SU-DHL-6 (cell line): Measurements from ENCODE around the gene ETFBKMT.

Experiments used
- H2AFZ ChIP-seq: fragments of 200-600 bp; sonication (generic); 2 replicates; pipeline ENCODE4 v1.6.1; 2014; ENCODE audit warnings: low read depth, mild to moderate bottlenecking, moderate library complexity, mixed read lengths, antibody characterized with exemption, low read length; ENCODE audit not compliant: severe bottlenecking
- H3F3A ChIP-seq: fragments of 200-600 bp; shearing (Covaris generic); 2 replicates; pipeline ENCODE4 v1.6.0; 2016; ENCODE audit warnings: antibody characterized with exemption, mild to moderate bottlenecking; ENCODE audit not compliant: insufficient read depth
- H3K27ac ChIP-seq: fragments of 200-600 bp; sonication (generic); 2 replicates; pipeline ENCODE4 v1.5.1; 2016; ENCODE audit warnings: low read depth, mild to moderate bottlenecking, low read length, moderate library complexity, mixed read lengths
- H3K27me3 ChIP-seq: fragments of 200-600 bp; sonication (generic), shearing (Covaris generic); 2 replicates; pipeline ENCODE4 v1.6.0; 2014; ENCODE audit warnings: mild to moderate bottlenecking, low read length
- H3K36me3 ChIP-seq: fragments of 200-600 bp; sonication (generic); 2 replicates; pipeline ENCODE4 v1.6.1; 2014; ENCODE audit warnings: mild to moderate bottlenecking, low read length, mixed read lengths
- H3K4me2 ChIP-seq: fragments of 300-600, 200-600 bp; shearing (Covaris generic), sonication (generic); 2 replicates; pipeline ENCODE4 v1.6.0; 2014; ENCODE audit warnings: low read length, low read depth, mild to moderate bottlenecking; ENCODE audit not compliant: poor library complexity, severe bottlenecking
- H3K4me3 ChIP-seq: fragments of 200-600 bp; sonication (generic); 2 replicates; pipeline ENCODE4 v1.5.1; 2014; ENCODE audit warnings: antibody characterized with exemption, low read length, mild to moderate bottlenecking, mixed read lengths; ENCODE audit not compliant: insufficient read depth, poor library complexity, severe bottlenecking
- H3K79me2 ChIP-seq: fragments of 200-600 bp; sonication (generic); 2 replicates; pipeline ENCODE4 v1.6.1; 2014; ENCODE audit warnings: mild to moderate bottlenecking, low read length, moderate library complexity; ENCODE audit not compliant: insufficient read depth
- H3K9ac ChIP-seq: fragments of 200-600 bp; sonication (generic); 2 replicates; pipeline ENCODE4 v1.7.0; 2014; ENCODE audit warnings: mild to moderate bottlenecking, low read length
- H3K9me2 ChIP-seq: fragments of 200-600 bp; sonication (generic); replicated peaks from 2 replicates; pipeline ENCODE4 v1.6.1; 2014; ENCODE audit warnings: low read length; ENCODE audit not compliant: insufficient read depth
- H3K9me3 ChIP-seq: fragments of 200-600 bp; sonication (generic); 2 replicates; pipeline ENCODE4 v1.6.1; 2014; ENCODE audit warnings: low read length, mixed read lengths; ENCODE audit not compliant: insufficient read depth
- H4K20me1 ChIP-seq: fragments of 200-600 bp; sonication (generic); 2 replicates; pipeline ENCODE4 v1.6.1; 2014; ENCODE audit warnings: low read depth, mild to moderate bottlenecking, antibody characterized with exemption, low read length, moderate library complexity, mixed read lengths
- CTCF ChIP-seq: fragments of 200-600 bp; sonication (generic); IDR thresholded peaks from one replicate; pipeline ENCODE4 v1.5.1; 2017; ENCODE audit warnings: antibody characterized with exemption, mild to moderate bottlenecking, low read length, moderate library complexity; ENCODE audit not compliant: insufficient read depth, poor library complexity, severe bottlenecking
- EZH2phosphoT487 ChIP-seq: fragments of 200-600 bp; sonication (generic), shearing (Covaris generic); conservative IDR thresholded peaks from 2 replicates; pipeline ENCODE4 v1.6.1; 2018; ENCODE audit warnings: mild to moderate bottlenecking, antibody characterized with exemption, low read length, moderate library complexity, mixed read lengths

The ETFBKMT gene

GRCh38 chr12:31647086-31647491 is 12.4 kb upstream of the ETFBKMT start:
- Histone ChIP-seq H3K79me2 (no peaks in the 10 kb centered on the region), H3K4me2 (no peak overlapping the region), H3K27ac (no peak overlapping the region), H3K36me3 (no peaks in the 10 kb centered on the region), H4K20me1 (no peaks in the 10 kb centered on the region), H2AFZ (no peak overlapping the region), H3F3A (no peaks in the 10 kb centered on the region), H3K9me3 (no peaks in the 10 kb centered on the region), H3K4me3 (no peak overlapping the region), H3K9ac (no peak overlapping the region), H3K9me2 (no peaks in the 10 kb centered on the region), H3K27me3 (no peaks in the 10 kb centered on the region)
- TF ChIP-seq CTCF: no peak
- TF ChIP-seq EZH2phosphoT487: no peak

- H2AFZ ChIP-seq: no peak overlapping the region
Observed at GRCh38 chr12:31650918-31651317, 8.6 kb upstream of the ETFBKMT start.

GRCh38 chr12:31651893-31652521 is 7.5 kb upstream of the ETFBKMT start:
- no peak overlapping the region for H2AFZ ChIP-seq
- H3K9me3 ChIP-seq: no peaks in the 10 kb centered on the region
- no peaks in the 10 kb centered on the region for H3K27me3 ChIP-seq
- H3F3A ChIP-seq: peaks cover 5% of the 10 kb centered on the region; the same call in 1 of the 2 replicates
- H3K4me2 ChIP-seq: no peak overlapping the region
- TF ChIP-seq CTCF: no peak
- no peak for TF ChIP-seq EZH2phosphoT487
- no peaks in the 10 kb centered on the region for H3K9me2 ChIP-seq
- no peak overlapping the region for H3K27ac ChIP-seq
- no peaks in the 10 kb centered on the region for H3K79me2 ChIP-seq
- H4K20me1 ChIP-seq: no peaks in the 10 kb centered on the region
- no peak overlapping the region for H3K9ac ChIP-seq
- no peaks in the 10 kb centered on the region for H3K36me3 ChIP-seq
- no peak overlapping the region for H3K4me3 ChIP-seq

More at GRCh38 chr12:31650918-31651317, 8.6 kb upstream of the ETFBKMT start:
- Histone ChIP-seq H3K36me3 (no peaks in the 10 kb centered on the region), H3K27ac (no peak overlapping the region), H3K4me2 (no peak overlapping the region), H3K79me2 (no peaks in the 10 kb centered on the region), H3F3A (no peaks in the 10 kb centered on the region), H3K27me3 (no peaks in the 10 kb centered on the region), H4K20me1 (no peaks in the 10 kb centered on the region), H3K9ac (no peak overlapping the region), H3K4me3 (no peak overlapping the region), H3K9me3 (no peaks in the 10 kb centered on the region), H3K9me2 (no peaks in the 10 kb centered on the region)
- TF ChIP-seq CTCF (no peak), EZH2phosphoT487 (no peak)
